Measurements from ENCODE around the gene SDC3.

DNA sequence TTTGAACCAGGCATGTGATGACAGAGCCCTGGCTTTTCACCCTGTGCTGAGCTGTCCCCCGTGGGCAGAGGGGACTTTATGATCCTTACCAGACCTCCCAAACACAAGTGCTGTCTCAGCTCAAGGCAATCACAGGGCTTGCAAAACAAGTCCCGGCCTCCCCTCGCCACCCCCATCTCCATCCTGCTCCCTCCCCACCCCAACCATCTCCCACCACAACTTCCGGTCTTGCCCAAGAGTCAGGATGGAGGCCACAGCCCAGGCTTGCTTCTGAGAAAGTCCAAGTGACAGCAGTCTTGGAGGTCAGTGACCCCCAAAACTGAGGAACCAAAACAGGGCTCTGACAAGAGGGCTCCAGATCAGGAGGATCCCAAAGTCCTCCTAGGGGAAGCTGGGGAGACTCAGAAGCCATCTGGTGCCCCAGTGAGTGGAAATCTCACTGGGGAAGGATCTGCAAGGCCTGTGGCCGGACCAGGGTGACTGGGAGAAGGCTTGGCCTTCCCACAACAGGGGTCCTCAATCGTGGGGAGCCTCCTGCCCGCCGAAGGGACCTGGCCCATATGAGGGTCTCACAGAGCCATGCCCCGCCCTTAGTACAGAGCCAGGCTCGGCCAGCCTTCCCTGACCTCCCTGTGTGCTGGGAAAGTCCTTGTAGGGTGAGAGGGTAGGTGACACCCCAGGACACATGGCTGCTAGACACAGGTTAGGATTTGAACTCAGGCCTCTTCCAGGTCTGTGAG is 4.5 kb upstream of the SDC3 start:
- TF ChIP-seq, protein P1, sequence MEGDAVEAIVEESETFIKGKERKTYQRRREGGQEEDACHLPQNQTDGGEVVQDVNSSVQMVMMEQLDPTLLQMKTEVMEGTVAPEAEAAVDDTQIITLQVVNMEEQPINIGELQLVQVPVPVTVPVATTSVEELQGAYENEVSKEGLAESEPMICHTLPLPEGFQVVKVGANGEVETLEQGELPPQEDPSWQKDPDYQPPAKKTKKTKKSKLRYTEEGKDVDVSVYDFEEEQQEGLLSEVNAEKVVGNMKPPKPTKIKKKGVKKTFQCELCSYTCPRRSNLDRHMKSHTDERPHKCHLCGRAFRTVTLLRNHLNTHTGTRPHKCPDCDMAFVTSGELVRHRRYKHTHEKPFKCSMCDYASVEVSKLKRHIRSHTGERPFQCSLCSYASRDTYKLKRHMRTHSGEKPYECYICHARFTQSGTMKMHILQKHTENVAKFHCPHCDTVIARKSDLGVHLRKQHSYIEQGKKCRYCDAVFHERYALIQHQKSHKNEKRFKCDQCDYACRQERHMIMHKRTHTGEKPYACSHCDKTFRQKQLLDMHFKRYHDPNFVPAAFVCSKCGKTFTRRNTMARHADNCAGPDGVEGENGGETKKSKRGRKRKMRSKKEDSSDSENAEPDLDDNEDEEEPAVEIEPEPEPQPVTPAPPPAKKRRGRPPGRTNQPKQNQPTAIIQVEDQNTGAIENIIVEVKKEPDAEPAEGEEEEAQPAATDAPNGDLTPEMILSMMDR (IDR thresholded peaks at IDR 0.05), result no peak
- TF ChIP-seq POLR2A (IDR thresholded peaks at IDR 0.05), result no peak
- no peak for TF ChIP-seq POLR2AphosphoS5 (IDR thresholded peaks at IDR 0.05)
- TF ChIP-seq EP300 (IDR thresholded peaks at IDR 0.05), result no peak

All from sigmoid colon (tissue), 4 donors.